H9 (cell line): ENCODE measurements around the gene SLC41A1. TPM values are rescaled to one million over a fixed set of nuclear protein-coding genes. Genes with fewer than 3 reads are reported as not detected.
A peak's percentile ranks its signal among the peaks of the same experiment; 100 is the strongest.

Experiments
- DNase-seq: peaks from one replicate; pipeline ENCODE4 v3.0.0-alpha.2; 2017
- H2AFZ ChIP-seq: one replicate; pipeline ENCODE4 v1.6.1; 2013; ENCODE audit warnings: mild to moderate bottlenecking, low read length, control low read depth, moderate library complexity
- H2AK5ac ChIP-seq: 2 replicates; pipeline ENCODE4 v1.6.1; 2013; ENCODE audit warnings: low read length, control low read depth, mixed read lengths; ENCODE audit not compliant: insufficient read length
- H2BK120ac ChIP-seq: one replicate; pipeline ENCODE4 v1.6.1; 2013; ENCODE audit warnings: low read depth, mild to moderate bottlenecking, low read length, control low read depth, inconsistent platforms; ENCODE audit not compliant: poor library complexity, severe bottlenecking
- H2BK12ac ChIP-seq: 2 replicates; pipeline ENCODE4 v1.6.1; 2013; ENCODE audit warnings: low read length, control low read depth, mixed read lengths, low read depth; ENCODE audit not compliant: insufficient read length
- H2BK15ac ChIP-seq: 2 replicates; pipeline ENCODE4 v1.6.1; 2013; ENCODE audit warnings: low read depth, low read length, control low read depth
- H2BK20ac ChIP-seq: one replicate; pipeline ENCODE4 v1.6.1; 2013; ENCODE audit warnings: low read depth, mild to moderate bottlenecking, low read length, control low read depth, inconsistent platforms; ENCODE audit not compliant: poor library complexity, severe bottlenecking
- H2BK5ac ChIP-seq: 2 replicates; pipeline ENCODE4 v1.6.1; 2013; ENCODE audit warnings: low read length, control low read depth, mixed read lengths; ENCODE audit not compliant: insufficient read length
- H3K14ac ChIP-seq: 2 replicates; pipeline ENCODE4 v1.6.1; 2013; ENCODE audit warnings: low read length, control low read depth; ENCODE audit not compliant: insufficient read depth
- H3K18ac ChIP-seq: 2 replicates; pipeline ENCODE4 v1.6.1; 2013; ENCODE audit warnings: low read depth, mild to moderate bottlenecking, mixed read lengths, low read length, control low read depth; ENCODE audit not compliant: insufficient read length
- H3K23ac ChIP-seq: 2 replicates; pipeline ENCODE4 v1.6.1; 2013; ENCODE audit warnings: low read length, control low read depth, mixed read lengths, low read depth; ENCODE audit not compliant: insufficient read length
- H3K23me2 ChIP-seq: 2 replicates; pipeline ENCODE4 v1.6.1; 2013; ENCODE audit warnings: low read depth, mild to moderate bottlenecking, mixed read lengths, low read length, control low read depth; ENCODE audit not compliant: insufficient read length, poor library complexity, severe bottlenecking
- H3K27ac ChIP-seq: 2 replicates; pipeline ENCODE4 v1.5.1; 2013; ENCODE audit warnings: low read length, control low read depth, mixed read lengths, low read depth; ENCODE audit not compliant: insufficient read length
- H3K27me3 ChIP-seq: 2 replicates; pipeline ENCODE4 v1.6.1; 2013; ENCODE audit warnings: low read length, control low read depth, inconsistent platforms; ENCODE audit not compliant: insufficient read depth
- H3K4ac ChIP-seq: 2 replicates; pipeline ENCODE4 v1.6.1; 2013; ENCODE audit warnings: low read depth, mild to moderate bottlenecking, control low read depth, inconsistent platforms, low read length, moderate library complexity
- H3K4me1 ChIP-seq: 2 replicates; pipeline ENCODE4 v1.6.1; 2013; ENCODE audit warnings: low read length, control low read depth, inconsistent platforms; ENCODE audit not compliant: insufficient read depth
- H3K4me2 ChIP-seq: 2 replicates; pipeline ENCODE4 v1.6.1; 2013; ENCODE audit warnings: low read length, control low read depth, mixed read lengths; ENCODE audit not compliant: insufficient read length, insufficient read depth
- H3K56ac ChIP-seq: 2 replicates; pipeline ENCODE4 v1.6.1; 2013; ENCODE audit warnings: low read depth, mild to moderate bottlenecking, mixed read lengths, low read length, control low read depth; ENCODE audit not compliant: insufficient read length
- H3K79me1 ChIP-seq: 2 replicates; pipeline ENCODE4 v1.6.1; 2013; ENCODE audit warnings: low read depth, mild to moderate bottlenecking, moderate library complexity, low read length, control low read depth, inconsistent platforms; ENCODE audit not compliant: insufficient read depth, poor library complexity, severe bottlenecking
- H3K79me2 ChIP-seq: 2 replicates; pipeline ENCODE4 v1.6.1; 2013; ENCODE audit warnings: low read length, control low read depth, inconsistent platforms; ENCODE audit not compliant: insufficient read depth
- H3K9ac ChIP-seq: 2 replicates; pipeline ENCODE4 v1.6.1; 2013; ENCODE audit warnings: low read length, control low read depth, mixed read lengths; ENCODE audit not compliant: insufficient read length; ENCODE audit errors: extremely low read depth
- H3K9me3 ChIP-seq: one replicate; pipeline ENCODE4 v1.6.1; 2013; ENCODE audit warnings: low read depth, low read length, inconsistent platforms; ENCODE audit not compliant: control insufficient read depth
- H3T11ph ChIP-seq: one replicate; pipeline ENCODE4 v1.6.1; 2013; ENCODE audit warnings: mild to moderate bottlenecking, low read length, control low read depth, inconsistent platforms
- H4K20me1 ChIP-seq: one replicate; pipeline ENCODE4 v1.6.1; 2013; ENCODE audit not compliant: control insufficient read depth, insufficient read length, insufficient read depth
- H4K5ac ChIP-seq: 2 replicates; pipeline ENCODE4 v1.6.1; 2013; ENCODE audit warnings: low read depth, mild to moderate bottlenecking, mixed read lengths, low read length, control low read depth; ENCODE audit not compliant: insufficient read length
- H4K8ac ChIP-seq: replicated peaks from 2 replicates; pipeline ENCODE4 v1.6.1; 2013; ENCODE audit warnings: low read length, control low read depth, mixed read lengths, low read depth; ENCODE audit not compliant: insufficient read length
- H4K91ac ChIP-seq: 2 replicates; pipeline ENCODE4 v1.6.1; 2013; ENCODE audit warnings: low read depth, mild to moderate bottlenecking, moderate library complexity, mixed read lengths, low read length, control low read depth; ENCODE audit not compliant: insufficient read length
- H3K27ac Mint-ChIP-seq, 3 experiments: 2 replicates in 2 of 3; 3 replicates in 1 of 3; pipeline ENCODE4 v1.8.0; 2020 to 2021; ENCODE audit warnings: mixed read lengths in 3 of 3, mild to moderate bottlenecking in 1 of 3, moderate library complexity in 1 of 3
- H3K27me3 Mint-ChIP-seq: 2 replicates; pipeline ENCODE4 v1.8.0; 2021; ENCODE audit warnings: low read depth, mild to moderate bottlenecking, moderate library complexity, mixed read lengths
- H3K36me3 Mint-ChIP-seq, 3 experiments: 2 replicates in 2 of 3; 3 replicates in 1 of 3; pipeline ENCODE4 v1.8.0; 2020 to 2021; ENCODE audit warnings: low read depth in 3 of 3, mixed read lengths in 3 of 3; ENCODE audit not compliant: insufficient read depth in 1 of 3
- H3K4me1 Mint-ChIP-seq, 2 experiments: 2 replicates each; pipeline ENCODE4 v1.8.0; 2020; ENCODE audit warnings: mixed read lengths in 2 of 2
- H3K4me3 Mint-ChIP-seq, 2 experiments: 2 replicates in 1 of 2; 3 replicates in 1 of 2; pipeline ENCODE4 v1.8.0; 2020 to 2021; ENCODE audit warnings: mild to moderate bottlenecking in 2 of 2, mixed read lengths in 2 of 2, moderate library complexity in 1 of 2
- H3K9me3 Mint-ChIP-seq, 2 experiments: 2 replicates in 1 of 2; 3 replicates in 1 of 2; pipeline ENCODE4 v1.8.0; 2020; ENCODE audit warnings: mild to moderate bottlenecking in 2 of 2, mixed read lengths in 2 of 2, moderate library complexity in 1 of 2
- CTCF ChIP-seq: fragments of 200-600 bp; sonication (generic); conservative IDR thresholded peaks from 3 replicates; pipeline ENCODE4 v1.8.0; 2021; ENCODE audit warnings: antibody characterized with exemption, mild to moderate bottlenecking
- WGBS: extraction: QIAGEN DNeasy Blood & Tissue Kit; methylation state at CpG from one replicate; pipeline ENCODE4 v1.1.7; 2013; ENCODE audit warnings: missing lambda C conversion rate, low lambda C conversion rate, mixed read lengths; ENCODE audit not compliant: insufficient read length; ENCODE audit errors: extremely low coverage; 5-methylcytosine and 5-hydroxymethylcytosine counted together
- total RNA-seq: library from RNA; stranded (reverse); gene quantifications from 2 replicates; pipeline ENCODE4 v1.2.1, GENCODE V29; 2021

The SLC41A1 gene
- total RNA-seq, 1 experiment from 2014 or later: 18.2 TPM

DNA sequence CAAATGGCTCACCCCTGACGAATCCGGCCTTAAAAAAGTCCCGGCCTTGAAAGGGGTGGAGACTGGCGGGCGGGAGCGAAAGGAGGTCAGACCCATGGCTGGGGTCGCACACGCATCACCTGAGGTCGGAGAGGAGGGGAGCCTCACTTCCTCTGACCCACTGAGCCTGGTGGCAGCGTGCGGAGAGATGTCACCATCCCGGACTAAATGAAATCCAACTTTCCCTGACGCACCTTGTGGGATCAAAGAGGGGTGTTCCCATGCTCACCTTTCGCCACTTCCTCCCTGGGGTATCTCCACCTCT lies 709 bp upstream of the SLC41A1 start:
- no peak overlapping the region for H4K91ac ChIP-seq
- H3T11ph ChIP-seq: no peak overlapping the region
- no peaks in the 10 kb centered on the region for H3K4me1 ChIP-seq
- no peak overlapping the region for H2BK5ac ChIP-seq
- no peak overlapping the region for H2BK12ac ChIP-seq
- Mint-ChIP-seq H3K4me3 (peak overlapping the region; percentile 92 to 94), H3K36me3 (peaks cover 21 to 24% (median 22%) of the 10 kb centered on the region in 3 experiments), H3K27ac (peak overlapping the region; percentile 25 to 92 (median 75); a peak in 4 of 7 replicates), H3K9me3 (no peaks in the 10 kb centered on the region), H3K4me1 (peaks cover 51% of the 10 kb centered on the region in 2 experiments), H3K27me3 (peaks cover 9% of the 10 kb centered on the region)
- H2AFZ ChIP-seq: no peak overlapping the region
- H3K79me2 ChIP-seq: no peaks in the 10 kb centered on the region; the same call in 1 of the 2 replicates
- H3K4ac ChIP-seq: no peak overlapping the region
- no CpG with 5 or more reads among the region's 14 CpGs for WGBS
- H2BK15ac ChIP-seq: no peak overlapping the region
- no peaks in the 10 kb centered on the region for H3K9me3 ChIP-seq
- H4K8ac ChIP-seq: no peak overlapping the region
- peak overlapping the region; percentile 72 for H3K4me2 ChIP-seq
- no peak overlapping the region for H4K5ac ChIP-seq
- peak overlapping the region; percentile 83 for H3K18ac ChIP-seq
- H3K27ac ChIP-seq: no peak overlapping the region
- no peak overlapping the region for H2BK20ac ChIP-seq
- peaks cover 2% of the 10 kb centered on the region for H4K20me1 ChIP-seq
- H2AK5ac ChIP-seq: no peak overlapping the region
- no peak for TF ChIP-seq CTCF
- H3K56ac ChIP-seq: no peak overlapping the region
- H2BK120ac ChIP-seq: no peak overlapping the region
- DNase-seq: peak; percentile 69
- no peaks in the 10 kb centered on the region for H3K27me3 ChIP-seq
- peaks cover 14% of the 10 kb centered on the region for H3K23me2 ChIP-seq
- H3K79me1 ChIP-seq: peaks cover 3% of the 10 kb centered on the region
- H3K9ac ChIP-seq: peak overlapping the region; percentile 63
- no peak overlapping the region for H3K23ac ChIP-seq
- peak overlapping the region; percentile 71; the same call in 1 of the 2 replicates for H3K14ac ChIP-seq
